ENCODE data around the gene ATP1B4.
"Not testable (repeated sequence)": the region's sequence is repeated elsewhere in the genome, so short reads cannot be mapped to it uniquely, and the experiment has no call there.

Gene ATP1B4

GRCh38 chrX:120361764-120362305 is at the start of gene ATP1B4:
Gene ATP1B4 (plus strand): TSS chrX:120362089. CDS start chrX:120362169, 80 bp downstream.
- in situ Hi-C loops (cut with MboI; ENCODE audit: low sequenced_read_pairs): no loop called here

- in situ Hi-C loops (cut with MboI; ENCODE audit: low sequenced_read_pairs): no loop called here
These were observed 46.1 kb upstream of the ATP1B4 start for GRCh38 chrX:120315776-120316175.

GRCh38 chrX:120316587-120317283 is 45.2 kb upstream of the ATP1B4 start:
- in situ Hi-C loops (cut with MboI; ENCODE audit: low sequenced_read_pairs): no loop called here

GRCh38 chrX:120318411-120318810 is 43.5 kb upstream of the ATP1B4 start:
- in situ Hi-C loops (cut with MboI; ENCODE audit: low sequenced_read_pairs): no loop called here

- in situ Hi-C loops (cut with MboI; ENCODE audit: low sequenced_read_pairs): no loop called here
These were observed 40.2 kb upstream of the ATP1B4 start for GRCh38 chrX:120321520-120322281.

GRCh38 chrX:120331116-120331515 is 30.8 kb upstream of the ATP1B4 start:
- in situ Hi-C loops (cut with MboI; ENCODE audit: low sequenced_read_pairs): no loop called here

GRCh38 chrX:120332394-120332793 is 29.5 kb upstream of the ATP1B4 start:
- in situ Hi-C loops (cut with MboI; ENCODE audit: low sequenced_read_pairs): no loop called here

- in situ Hi-C loops (cut with MboI; ENCODE audit: low sequenced_read_pairs): no loop called here
These were observed 27.7 kb upstream of the ATP1B4 start for GRCh38 chrX:120334151-120334550.

- in situ Hi-C loops (cut with MboI; ENCODE audit: low sequenced_read_pairs): no loop called here
These were observed 27.3 kb upstream of the ATP1B4 start for GRCh38 chrX:120334603-120335002.

- in situ Hi-C loops (cut with MboI; ENCODE audit: low sequenced_read_pairs): no loop called here
These were observed 26.6 kb upstream of the ATP1B4 start for GRCh38 chrX:120335289-120335688.

GRCh38 chrX:120336899-120337298 is 25.0 kb upstream of the ATP1B4 start:
- in situ Hi-C loops (cut with MboI; ENCODE audit: low sequenced_read_pairs): no loop called here

GRCh38 chrX:120344566-120344965 is 17.3 kb upstream of the ATP1B4 start:
- in situ Hi-C loops (cut with MboI; ENCODE audit: low sequenced_read_pairs): not testable (repeated sequence)

GRCh38 chrX:120350450-120351138 is 11.3 kb upstream of the ATP1B4 start:
- in situ Hi-C loops (cut with MboI; ENCODE audit: low sequenced_read_pairs): no loop called here

- in situ Hi-C loops (cut with MboI; ENCODE audit: low sequenced_read_pairs): no loop called here
These were observed 5.8 kb upstream of the ATP1B4 start for GRCh38 chrX:120356084-120356483.

GRCh38 chrX:120357186-120357585 is 4.7 kb upstream of the ATP1B4 start:
- in situ Hi-C loops (cut with MboI; ENCODE audit: low sequenced_read_pairs): no loop called here

- in situ Hi-C loops (cut with MboI; ENCODE audit: low sequenced_read_pairs): no loop called here
These were observed 3.0 kb upstream of the ATP1B4 start for GRCh38 chrX:120358737-120359456.

- in situ Hi-C loops (cut with MboI; ENCODE audit: low sequenced_read_pairs): no loop called here
These were observed 3.4 kb downstream of the ATP1B4 start for GRCh38 chrX:120365320-120365719.

- in situ Hi-C loops (cut with MboI; ENCODE audit: low sequenced_read_pairs): no loop called here
These were observed 4.1 kb downstream of the ATP1B4 start for GRCh38 chrX:120365968-120366367.

GRCh38 chrX:120366794-120367193 is 4.9 kb downstream of the ATP1B4 start:
- in situ Hi-C loops (cut with MboI; ENCODE audit: low sequenced_read_pairs): no loop called here

GRCh38 chrX:120367402-120368109 is 5.7 kb downstream of the ATP1B4 start:
- in situ Hi-C loops (cut with MboI; ENCODE audit: low sequenced_read_pairs): no loop called here
